A673 (cell line): ENCODE measurements around the gene SCART1. TPM values are rescaled to one million over a fixed set of nuclear protein-coding genes. Genes with fewer than 3 reads are reported as not detected.

ENCODE experiments used
- BruUV-seq: library from RNA; stranded (reverse); fragments of 400-500 nt; replicated peaks from 2 replicates; lab custom pipeline; 2021; lab: Mats Ljungman, UMichigan
- CTCF ChIA-PET: fragments of 300-600 bp; sonication (Branson Sonifier 250); formaldehyde crosslinking; loops from one replicate; lab custom pipeline; 2022; ENCODE audit warnings: antibody characterized with exemption; lab: Charles Lee
- POLR2A ChIA-PET: fragments of 300-600 bp; sonication (Branson Sonifier 250); formaldehyde crosslinking; loops from one replicate; lab custom pipeline; 2022; ENCODE audit warnings: antibody characterized with exemption; ENCODE audit not compliant: low non-redundant PET; lab: Charles Lee
- DNase-seq: peaks from one replicate; pipeline ENCODE4 v3.0.0-alpha.2; 2015; ENCODE audit warnings: low spot score
- H3K27ac ChIP-seq: fragments of 200-600 bp; sonication (generic); 2 replicates; pipeline ENCODE4 v1.5.1; 2016; ENCODE audit warnings: mixed run types, low read depth, mild to moderate bottlenecking, mixed read lengths, antibody characterized with exemption, low read length; ENCODE audit not compliant: poor library complexity, severe bottlenecking
- H3K27me3 ChIP-seq: fragments of 200-600 bp; sonication (generic); replicated peaks from 2 replicates; pipeline ENCODE4 v1.6.1; 2017; ENCODE audit warnings: mixed run types, low read depth, mild to moderate bottlenecking, mixed read lengths, antibody characterized with exemption, low read length; ENCODE audit not compliant: insufficient read depth, poor library complexity
- H3K36me3 ChIP-seq: fragments of 200-600 bp; sonication (generic); 2 replicates; pipeline ENCODE4 v1.6.1; 2016; ENCODE audit warnings: mixed run types, mild to moderate bottlenecking, mixed read lengths, antibody characterized with exemption, low read length; ENCODE audit not compliant: insufficient read depth, poor library complexity, severe bottlenecking
- H3K4me1 ChIP-seq: fragments of 200-600 bp; sonication (generic); 2 replicates; pipeline ENCODE4 v1.6.1; 2017; ENCODE audit warnings: mixed run types, mild to moderate bottlenecking, mixed read lengths, antibody characterized with exemption, low read length; ENCODE audit not compliant: insufficient read depth, poor library complexity, severe bottlenecking
- H3K4me3 ChIP-seq: fragments of 200-600 bp; sonication (generic); 2 replicates; pipeline ENCODE4 v1.5.1; 2016; ENCODE audit warnings: low read depth, mixed run types, mild to moderate bottlenecking, mixed read lengths, low read length; ENCODE audit not compliant: poor library complexity, severe bottlenecking
- H3K9me3 ChIP-seq: fragments of 200-600 bp; sonication (generic); 2 replicates; pipeline ENCODE4 v1.6.1; 2016; ENCODE audit warnings: mixed run types, low read depth, mild to moderate bottlenecking, mixed read lengths, antibody characterized with exemption, low read length; ENCODE audit not compliant: poor library complexity, severe bottlenecking
- CTCF ChIP-seq: fragments of 300-800, 200-600 bp; sonication (generic); conservative IDR thresholded peaks from 2 replicates; pipeline ENCODE4 v1.5.1; 2017; ENCODE audit warnings: low read depth, mild to moderate bottlenecking, antibody characterized with exemption, low read length, moderate library complexity, mixed read lengths
- EZH2 ChIP-seq: fragments of 200-600 bp; sonication (generic); IDR thresholded peaks from 2 replicates; pipeline ENCODE4 v1.6.1; 2017; ENCODE audit warnings: borderline replicate concordance, low read depth, mild to moderate bottlenecking, mixed read lengths, antibody characterized with exemption, low read length; ENCODE audit not compliant: poor library complexity, severe bottlenecking
- intact Hi-C: fragments of 100-400 bp; cut with micrococcal nuclease; formaldehyde crosslinking; loops from one replicate; pipeline ENCODE4 v1.10.0; 2022; ENCODE audit not compliant: unreplicated experiment
- total RNA-seq: library from RNA; stranded (reverse); gene quantifications from 2 replicates; pipeline ENCODE4 v1.2.3, GENCODE V29; 2021

The SCART1 gene
- total RNA-seq, 1 experiment from 2014 or later = 1.8 TPM

GRCh38 chr10:133418289-133418993 is 35.3 kb upstream of the SCART1 start:
- no peak for TF ChIP-seq CTCF
- no peak for TF ChIP-seq EZH2
- DNase-seq = no peak
- POLR2A ChIA-PET = no interaction called here
- H3K9me3 ChIP-seq = no peaks in the 10 kb centered on the region
- intact Hi-C loops = no loop called here
- H3K4me3 ChIP-seq = no peak overlapping the region
- CTCF ChIA-PET = no interaction called here
- no peaks in the 10 kb centered on the region for H3K27me3 ChIP-seq
- H3K36me3 ChIP-seq = peaks cover 7% of the 10 kb centered on the region
- no peaks in the 10 kb centered on the region for H3K4me1 ChIP-seq
- H3K27ac ChIP-seq = no peak overlapping the region
- no TSS peak for BruUV-seq

- CTCF ChIA-PET = no interaction called here
These were observed 34.4 kb upstream of the SCART1 start for GRCh38 chr10:133419211-133419950.

GRCh38 chr10:133420028-133420427 is 33.7 kb upstream of the SCART1 start:
- no peak for TF ChIP-seq CTCF
- TF ChIP-seq EZH2 = no peak
- H3K27ac ChIP-seq = no peak overlapping the region
- peaks cover 5% of the 10 kb centered on the region for H3K36me3 ChIP-seq
- no peaks in the 10 kb centered on the region for H3K4me1 ChIP-seq
- POLR2A ChIA-PET = no interaction called here
- H3K4me3 ChIP-seq = no peak overlapping the region
- no peaks in the 10 kb centered on the region for H3K9me3 ChIP-seq
- BruUV-seq = no TSS peak
- no peak for DNase-seq
- no peaks in the 10 kb centered on the region for H3K27me3 ChIP-seq
- intact Hi-C loops = no loop called here
- CTCF ChIA-PET = no interaction called here

More at GRCh38 chr10:133419211-133419950, 34.4 kb upstream of the SCART1 start:
- no peaks in the 10 kb centered on the region for H3K27me3 ChIP-seq
- peaks cover 5% of the 10 kb centered on the region for H3K36me3 ChIP-seq
- TF ChIP-seq CTCF (no peak), EZH2 (no peak)
- no peaks in the 10 kb centered on the region for H3K9me3 ChIP-seq
- H3K27ac ChIP-seq = no peak overlapping the region
- DNase-seq = no peak
- no peaks in the 10 kb centered on the region for H3K4me1 ChIP-seq
- BruUV-seq = no TSS peak
- POLR2A ChIA-PET = no interaction called here
- no peak overlapping the region for H3K4me3 ChIP-seq
- intact Hi-C loops = no loop called here
